ENCODE data around the gene PKP4.
"Not testable (repeated sequence)": the region's sequence is repeated elsewhere in the genome, so short reads cannot be mapped to it uniquely, and the experiment has no call there.

PKP4 gene

GRCh38 chr2:158690823-158691222 is 234.1 kb downstream of the PKP4 start:
- DNase-seq: no peak

GRCh38 chr2:158691619-158692018 is 234.9 kb downstream of the PKP4 start:
- DNase-seq: no peak

DNA sequence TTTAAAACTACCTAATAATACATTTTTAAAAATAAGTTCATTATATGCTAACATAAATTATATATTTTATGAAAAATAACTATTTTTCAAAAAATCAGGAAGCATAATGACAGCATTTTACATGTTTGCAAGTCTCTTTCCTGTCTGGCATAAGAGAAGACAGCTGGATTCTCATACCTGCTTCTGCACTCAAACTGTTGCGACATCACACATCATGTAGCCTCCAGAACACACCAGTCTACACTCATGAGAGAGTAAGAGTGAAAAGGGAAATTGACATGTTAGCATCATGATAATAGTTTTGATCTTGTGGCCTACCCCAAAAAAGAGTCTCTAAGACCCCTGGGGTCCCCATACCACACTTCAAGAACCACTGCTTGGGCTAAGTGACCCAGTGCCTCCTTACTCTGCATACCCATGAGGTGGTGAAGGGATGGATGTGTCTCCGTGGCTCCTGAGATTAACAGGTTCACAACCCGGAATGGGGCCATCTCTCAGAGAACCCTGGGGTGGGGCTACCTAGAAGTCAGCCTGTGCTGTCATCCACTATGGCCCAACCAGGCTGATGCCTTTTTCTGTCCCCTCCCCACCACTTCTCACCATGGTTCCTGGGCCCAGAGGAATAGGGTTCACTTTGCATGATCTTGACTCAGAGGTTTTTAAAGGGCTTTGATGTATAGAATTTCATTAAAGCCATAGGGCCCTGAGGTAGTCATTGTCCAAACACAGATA is 235.8 kb downstream of the PKP4 start:
- no peak for DNase-seq

DNA sequence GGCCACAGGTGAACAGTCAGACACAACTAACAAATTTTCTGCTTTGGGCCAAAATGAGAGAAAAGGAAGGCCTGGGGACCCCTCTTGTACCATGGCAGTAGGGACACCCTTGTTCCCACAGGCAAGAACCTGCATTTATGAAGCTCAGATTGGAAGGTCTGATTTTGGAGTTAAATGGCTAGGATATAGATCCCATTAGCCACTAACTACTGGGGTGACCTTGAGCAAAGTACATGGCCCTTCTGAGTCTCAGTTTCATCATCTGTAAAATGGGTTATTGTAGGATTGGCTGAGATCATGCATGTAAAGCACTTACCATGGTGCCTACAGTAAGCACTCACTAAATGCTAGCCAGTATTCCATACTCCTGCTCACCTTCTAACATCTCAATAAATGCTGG is 236.7 kb downstream of the PKP4 start:
- no peak for DNase-seq

- DNase-seq: no peak
Measured at GRCh38 chr2:158695305-158695704, 238.6 kb downstream of the PKP4 start.

GRCh38 chr2:158695744-158696143 is 239.0 kb downstream of the PKP4 start:
- DNase-seq: not testable (repeated sequence)

DNA sequence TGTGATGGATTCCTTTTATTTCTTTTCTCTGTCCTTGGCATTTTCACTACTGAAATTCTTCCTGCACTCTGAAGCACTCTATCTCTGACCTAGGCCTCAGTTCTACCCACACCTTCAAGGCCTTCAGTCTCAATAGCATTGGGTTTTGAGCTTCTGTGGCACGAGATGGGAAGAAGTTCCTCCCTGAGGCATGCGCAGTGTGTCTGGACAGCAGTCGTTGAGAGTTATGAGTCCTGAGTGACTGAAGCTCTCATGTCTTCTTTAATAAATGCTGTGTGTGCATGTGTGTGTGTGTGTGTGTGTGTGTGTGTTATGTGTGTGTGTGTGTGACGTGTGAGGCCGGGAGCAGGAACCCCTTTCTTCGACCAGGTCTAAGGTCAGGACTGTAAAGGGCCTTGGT is 242.6 kb downstream of the PKP4 start:
- DNase-seq: no peak

- no peak for DNase-seq
Measured at GRCh38 chr2:158701101-158701500, 244.3 kb downstream of the PKP4 start.

DNA sequence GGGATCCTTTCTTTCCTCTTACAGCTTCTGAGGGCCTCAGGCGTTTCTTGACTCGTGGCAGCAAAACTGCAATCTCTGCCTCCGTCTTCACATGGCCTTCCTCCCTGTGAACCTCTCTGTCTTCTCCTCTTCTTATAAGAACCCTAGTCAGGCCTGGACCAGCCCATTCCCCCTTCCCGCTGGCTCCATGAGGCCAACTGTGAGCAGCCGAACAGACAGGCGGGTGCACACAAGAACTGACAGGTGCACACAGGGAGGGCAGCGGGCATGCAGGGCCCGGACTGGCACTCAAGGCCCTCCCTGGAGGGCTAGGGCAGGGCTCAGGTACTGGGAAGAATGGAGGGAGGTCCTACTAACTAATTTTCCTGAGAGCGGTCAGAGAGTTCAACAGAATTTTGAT is 246.0 kb downstream of the PKP4 start:
- no peak for DNase-seq

GRCh38 chr2:158704724-158705465 is 248.1 kb downstream of the PKP4 start:
- not testable (repeated sequence) for DNase-seq

DNA sequence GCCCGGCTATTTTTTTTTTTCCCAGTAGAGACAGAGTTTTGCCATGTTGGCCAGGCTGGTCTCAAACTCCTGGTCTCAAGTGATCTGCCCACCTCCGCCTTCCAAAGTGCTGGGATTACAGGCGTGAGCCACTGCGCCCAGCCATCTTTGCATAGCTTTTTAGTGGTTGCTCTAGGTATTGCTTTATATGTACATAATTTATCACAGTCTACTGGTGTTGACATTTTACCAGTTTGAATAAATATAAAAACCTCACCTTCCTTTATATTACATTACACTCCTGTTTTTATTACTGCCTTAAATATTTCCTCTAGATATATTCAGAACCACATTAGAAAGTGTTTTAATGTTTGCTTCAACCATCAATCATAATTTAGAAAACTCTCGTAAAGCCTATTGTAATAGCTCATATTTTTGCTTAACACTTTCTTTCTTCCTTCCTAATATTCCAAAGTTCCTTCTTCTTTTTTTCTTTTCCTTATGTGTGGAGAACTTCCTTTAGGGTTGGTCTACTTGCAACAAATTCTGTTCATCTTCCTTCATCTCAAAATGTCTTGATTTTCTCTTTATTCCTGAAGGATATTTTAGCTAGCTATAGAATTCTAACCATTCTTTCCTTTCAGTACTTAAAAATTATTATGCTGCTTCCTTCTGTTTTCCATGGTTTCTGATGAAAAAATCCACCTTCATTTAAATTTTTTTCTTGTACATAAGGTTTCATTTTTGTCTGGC is 256.2 kb downstream of the PKP4 start:
- DNase-seq: no peak

DNA sequence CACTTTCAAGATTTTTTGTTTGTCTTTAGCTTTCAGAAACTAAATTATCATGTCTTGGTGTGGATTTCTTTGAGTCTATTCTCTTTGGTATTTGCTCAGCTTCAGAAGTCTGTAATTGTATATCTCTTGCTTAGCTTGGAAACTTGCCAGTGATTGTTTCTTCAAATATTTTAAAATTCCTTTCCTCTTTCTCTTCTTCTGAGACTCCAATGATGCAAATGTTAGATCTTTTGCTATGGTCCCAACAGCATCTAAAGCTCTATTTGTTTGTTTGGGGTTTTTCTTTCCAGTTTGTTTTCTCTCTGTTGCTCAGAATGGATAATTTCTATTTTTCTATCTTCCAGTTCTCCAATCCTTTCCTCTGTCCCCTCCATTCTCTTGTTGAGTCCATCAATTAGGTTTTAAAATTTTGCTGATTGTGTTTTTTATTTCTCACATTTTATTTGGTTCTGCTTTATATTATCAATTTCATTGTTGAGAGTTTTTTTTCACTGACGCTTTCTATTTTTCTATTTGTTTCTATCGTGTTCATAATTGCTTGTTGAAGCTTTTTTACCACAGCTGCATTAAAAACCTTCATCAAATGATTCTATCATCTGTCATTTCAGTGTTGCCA is 256.9 kb downstream of the PKP4 start:
- DNase-seq: no peak

DNA sequence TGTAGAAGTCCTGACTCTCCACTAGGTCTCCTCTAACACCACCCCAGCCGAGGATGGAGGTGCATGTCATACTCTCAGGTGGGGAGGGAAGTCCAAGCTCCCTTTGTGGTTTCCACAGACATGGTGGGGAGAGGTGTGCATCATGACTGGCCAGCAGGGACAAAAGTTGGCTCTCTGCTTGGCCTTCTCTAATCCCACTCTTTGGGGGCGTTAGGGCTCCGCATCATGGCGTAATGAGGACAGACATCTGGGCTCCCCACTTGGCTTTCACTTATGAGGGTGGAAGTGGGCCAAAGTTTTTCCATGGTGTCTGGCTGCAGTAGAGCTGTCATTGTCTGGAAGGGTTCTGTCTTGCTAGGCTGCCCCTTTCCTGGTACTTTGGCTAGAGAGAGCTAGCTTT is 257.7 kb downstream of the PKP4 start:
- DNase-seq: no peak

DNA sequence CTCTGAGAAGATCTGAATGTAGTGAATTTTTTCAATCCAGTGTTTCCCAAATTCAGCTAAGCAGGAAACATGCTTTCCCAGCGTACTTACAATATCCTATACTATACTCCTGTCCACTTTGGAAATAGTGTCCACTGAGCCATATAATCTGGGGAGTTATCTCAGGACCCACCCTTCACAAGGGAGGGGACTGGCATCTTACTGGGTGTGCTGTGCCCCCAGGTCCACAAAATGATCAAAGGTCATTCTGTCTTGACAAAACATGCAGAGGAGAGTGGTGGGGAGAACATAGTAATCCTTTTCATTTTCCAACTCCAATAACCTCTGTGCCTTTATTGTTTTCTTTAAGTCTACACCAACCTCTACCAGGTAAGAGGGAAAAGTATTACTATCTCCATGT is 258.6 kb downstream of the PKP4 start:
- DNase-seq: no peak

DNA sequence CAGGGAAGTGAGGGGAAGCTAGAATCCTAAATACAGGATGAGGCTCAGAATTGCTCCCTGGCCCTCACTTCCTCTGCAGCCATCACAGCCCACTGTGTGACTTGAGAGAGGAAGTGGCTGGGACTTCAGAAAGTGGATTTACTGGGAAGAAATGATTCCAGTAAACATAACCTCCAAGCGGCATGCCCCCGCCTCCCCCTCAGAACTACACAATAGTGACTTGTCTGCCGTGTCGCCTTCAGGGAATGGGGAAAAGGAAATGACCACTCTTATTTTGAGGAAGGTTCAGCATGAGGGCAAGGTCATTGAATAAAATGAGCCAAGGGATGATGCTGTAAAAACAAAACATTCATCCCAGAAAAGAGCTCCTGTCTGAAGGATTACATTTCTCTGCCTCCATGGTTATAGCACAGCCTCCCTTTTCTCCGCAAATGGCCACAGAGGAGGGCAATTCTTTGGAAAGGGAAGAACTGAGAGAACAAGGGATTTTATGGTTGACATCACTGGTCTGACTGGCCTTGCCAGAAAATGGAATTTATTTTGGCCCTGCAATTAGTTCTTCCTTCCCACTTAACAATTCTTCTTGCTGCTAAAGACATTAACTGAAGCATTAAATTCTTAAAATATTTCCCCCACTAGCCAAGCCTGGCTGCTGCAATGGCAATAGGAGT is 259.5 kb downstream of the PKP4 start:
- no peak for DNase-seq

- DNase-seq: no peak
Measured at GRCh38 chr2:158716921-158717320, 260.2 kb downstream of the PKP4 start.

GRCh38 chr2:158717366-158718195 is 260.8 kb downstream of the PKP4 start:
- no peak for DNase-seq

DNA sequence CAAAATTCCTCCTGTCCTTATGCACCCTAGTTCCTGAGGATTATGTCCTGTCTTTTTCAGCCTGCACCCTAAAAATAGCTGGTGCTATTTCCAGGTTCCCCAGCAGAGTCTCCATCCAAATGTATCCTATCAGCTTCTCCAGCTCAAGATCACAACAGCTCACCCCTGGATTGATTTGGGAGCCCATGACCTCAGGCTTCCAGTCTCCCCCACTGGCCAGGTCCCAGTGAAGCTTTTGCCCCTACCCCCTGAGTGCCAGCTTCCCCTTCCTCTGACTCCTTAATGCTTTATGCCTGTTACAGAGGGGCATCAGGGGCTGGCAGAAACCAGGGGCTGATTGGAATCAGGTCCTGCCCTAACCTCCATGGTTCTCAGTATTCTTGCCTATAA is 261.4 kb downstream of the PKP4 start:
- no peak for DNase-seq

- DNase-seq: no peak
Measured at GRCh38 chr2:158718851-158719250, 262.1 kb downstream of the PKP4 start.

- no peak for DNase-seq
Measured at GRCh38 chr2:158719403-158719802, 262.7 kb downstream of the PKP4 start.

GRCh38 chr2:158722266-158723105 is 265.7 kb downstream of the PKP4 start:
- no peak for DNase-seq
